ENCODE measurements around the gene ELAVL3.

The ELAVL3 gene

GRCh38 chr19:11451327-11451870 lies 29.4 kb downstream of the ELAVL3 start:
- DNase-seq (ENCODE audit: low read depth) = no peak
- TF ChIP-seq CTCF (IDR thresholded peaks at IDR 0.05; ENCODE audit: insufficient read depth, low read depth, low read length, missing control alignments) = no peak
- peak overlapping the region; percentile 97 for H3K4me3 ChIP-seq (ENCODE audit: low read depth, low read length)

GRCh38 chr19:11450570-11451326 lies 30.1 kb downstream of the ELAVL3 start:
- TF ChIP-seq CTCF (IDR thresholded peaks at IDR 0.05; ENCODE audit: insufficient read depth, low read depth, low read length, missing control alignments) = no peak
- DNase-seq (ENCODE audit: low read depth) = no peak
- no peak overlapping the region for H3K4me3 ChIP-seq (ENCODE audit: low read depth, low read length)

GRCh38 chr19:11448923-11449554 lies 31.8 kb downstream of the ELAVL3 start:
- no peak overlapping the region for H3K4me3 ChIP-seq (ENCODE audit: low read depth, low read length)
- TF ChIP-seq CTCF (IDR thresholded peaks at IDR 0.05; ENCODE audit: insufficient read depth, low read depth, low read length, missing control alignments) = no peak
- DNase-seq (ENCODE audit: low read depth) = no peak

GRCh38 chr19:11448410-11448809 lies 32.4 kb downstream of the ELAVL3 start:
- no peak for TF ChIP-seq CTCF (IDR thresholded peaks at IDR 0.05; ENCODE audit: insufficient read depth, low read depth, low read length, missing control alignments)
- H3K4me3 ChIP-seq (ENCODE audit: low read depth, low read length) = no peak overlapping the region
- no peak for DNase-seq (ENCODE audit: low read depth)

- TF ChIP-seq CTCF (IDR thresholded peaks at IDR 0.05; ENCODE audit: insufficient read depth, low read depth, low read length, missing control alignments) = no peak
- no peak overlapping the region for H3K4me3 ChIP-seq (ENCODE audit: low read depth, low read length)
- DNase-seq (ENCODE audit: low read depth) = no peak
These were observed 33.2 kb downstream of the ELAVL3 start for GRCh38 chr19:11447347-11448262.

GRCh38 chr19:11446652-11447301 lies 34.1 kb downstream of the ELAVL3 start:
- no peak overlapping the region for H3K4me3 ChIP-seq (ENCODE audit: low read depth, low read length)
- no peak for DNase-seq (ENCODE audit: low read depth)
- TF ChIP-seq CTCF (IDR thresholded peaks at IDR 0.05; ENCODE audit: insufficient read depth, low read depth, low read length, missing control alignments) = peak; percentile 70
